NCI-H1930 (cell line): ENCODE data around the gene VPS13D.

ENCODE experiments used
- DNase-seq, 2 experiments: peaks; one replicate each; lab custom pipeline; 2025; lab: John Stamatoyannopoulos, UW

The VPS13D gene

GRCh38 chr1:12553963-12554362, 324.1 kb downstream of the VPS13D start:
- DNase-seq = no peak

- no peak for DNase-seq
Measured at GRCh38 chr1:12554521-12555305, 324.9 kb downstream of the VPS13D start.

- DNase-seq = no peak
Measured at GRCh38 chr1:12555411-12556367, 325.9 kb downstream of the VPS13D start.

DNA sequence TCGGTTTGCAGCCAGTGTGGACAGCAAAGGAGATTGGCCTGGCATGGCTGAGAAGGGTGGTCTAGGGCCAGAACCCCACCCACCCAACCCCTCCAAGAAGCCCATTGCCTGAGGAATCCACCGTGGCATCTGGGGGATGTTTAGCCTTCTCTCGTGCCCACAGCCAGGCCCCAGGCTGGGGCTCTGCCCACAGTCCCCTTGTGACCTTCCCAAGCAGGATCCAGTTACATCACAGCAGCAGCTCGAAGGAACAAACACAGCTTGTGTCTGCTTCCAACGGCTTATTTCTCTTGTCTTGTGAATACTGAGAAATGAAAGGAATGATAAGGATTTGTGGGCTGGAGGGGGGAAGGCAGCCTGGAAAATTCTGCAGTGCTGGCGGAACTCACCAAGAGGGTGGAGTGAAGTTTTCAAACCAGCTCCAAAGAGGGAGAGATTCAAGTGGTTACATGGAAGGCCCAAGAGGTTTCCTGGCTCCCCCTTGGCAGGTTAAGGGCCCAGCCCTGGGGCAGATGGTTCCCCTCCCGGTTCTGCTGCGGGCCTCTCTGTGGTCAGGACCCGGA, 326.6 kb downstream of the VPS13D start:
- DNase-seq = no peak

DNA sequence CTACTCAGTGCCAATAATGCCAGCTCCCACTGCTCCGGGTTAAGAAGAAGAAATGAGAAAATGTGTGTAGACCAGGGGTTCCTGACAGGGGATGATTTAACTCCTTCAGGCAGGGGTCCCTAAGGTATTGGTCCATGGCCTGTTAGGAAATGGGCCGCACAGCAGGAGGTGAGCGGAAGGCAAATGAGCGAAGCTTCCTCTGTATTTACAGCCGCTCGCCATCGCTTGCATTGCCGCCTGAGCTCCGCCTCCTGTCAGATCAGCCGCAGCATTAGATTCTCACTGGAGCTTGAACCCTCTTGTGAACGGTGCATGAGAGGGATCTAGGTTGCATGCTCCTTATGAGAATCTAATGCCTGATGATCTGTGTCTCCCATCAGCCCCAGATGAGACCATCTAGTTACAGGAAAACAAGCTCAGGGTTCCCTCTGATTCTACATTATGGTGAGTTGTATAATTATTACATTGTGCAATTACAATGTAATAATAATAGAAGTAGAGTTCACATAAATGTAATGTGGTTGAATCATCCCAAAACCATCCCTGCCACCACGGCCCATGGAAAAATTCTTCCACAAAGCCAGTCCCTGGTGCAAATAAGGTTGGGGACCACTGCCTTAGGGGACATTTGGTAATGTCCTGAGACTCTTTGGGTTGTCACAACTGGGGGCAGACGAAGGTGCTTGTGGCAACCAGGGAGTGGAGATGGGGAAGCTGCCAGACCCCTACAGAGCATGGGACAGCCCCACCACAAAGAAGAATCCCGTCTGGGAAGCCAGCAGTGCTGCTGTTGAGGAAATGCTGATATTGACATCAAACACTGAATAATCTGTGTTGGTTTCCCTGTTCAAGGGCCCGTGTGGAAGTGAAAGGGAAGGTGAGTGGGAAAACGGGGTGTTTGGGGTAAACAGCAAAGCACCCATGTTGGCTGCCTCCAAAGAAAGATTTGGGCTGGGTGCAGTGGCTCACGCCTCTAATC, 327.4 kb downstream of the VPS13D start:
- no peak for DNase-seq

DNA sequence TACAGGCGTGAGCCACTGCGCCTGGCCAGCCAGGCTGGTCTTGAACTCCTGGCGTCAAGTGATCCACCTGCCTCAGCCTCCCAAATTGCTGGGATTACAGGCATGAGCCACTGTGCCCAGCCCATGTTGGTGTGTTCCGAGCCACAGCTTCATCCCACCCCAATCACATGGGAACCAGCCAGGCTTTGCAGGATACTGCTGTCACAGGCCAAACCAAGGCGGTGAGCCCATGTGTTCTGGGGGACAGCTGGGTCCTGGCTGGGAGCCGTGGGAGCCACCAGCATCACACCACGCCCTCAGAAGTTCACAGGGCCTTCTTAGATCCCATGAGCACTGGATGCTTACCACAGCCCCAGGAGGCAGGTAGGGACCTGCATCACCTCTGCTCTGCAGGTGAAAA, 331.3 kb downstream of the VPS13D start:
- DNase-seq = no peak
